Hematopoietic multipotent progenitor cell treated with erythropoietin and hydrocortisone succinate and interleukin-3 and kit ligand, for 4 days (in vitro differentiated cells): Measurements from ENCODE around the gene IFNA6.
A peak's percentile ranks its signal among the peaks of the same experiment; 100 is the strongest.
"Not testable (repeated sequence)": the region's sequence is repeated elsewhere in the genome, so short reads cannot be mapped to it uniquely, and the experiment has no call there.

Experiments
- DNase-seq: peaks from one replicate; pipeline ENCODE4 v3.0.0-alpha.2; 2015

Gene IFNA6

DNA sequence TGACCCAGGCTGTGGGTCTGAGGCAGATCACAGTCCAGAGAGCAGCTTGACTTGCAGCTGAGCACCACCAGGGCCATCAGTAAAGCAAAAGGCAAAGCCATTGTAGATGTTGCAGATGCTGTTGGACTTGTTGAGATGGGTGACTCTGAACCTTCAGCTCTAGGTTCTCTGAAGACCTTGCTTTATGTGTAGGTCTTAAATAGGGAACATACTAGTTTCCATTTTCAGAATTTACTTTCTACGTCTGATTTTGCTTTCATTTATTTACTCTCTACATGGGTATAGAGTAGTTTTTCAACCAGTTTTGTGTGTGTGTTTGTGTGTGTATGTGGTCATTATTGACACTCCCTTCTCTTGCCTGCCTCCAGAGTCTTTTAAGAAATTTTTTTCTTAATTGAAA is at the start of gene IFNA6:
Gene IFNA6, minus strand, starts transcription at position 101 of the 400 bp plus-strand sequence. Its CDS starts 0 bp downstream, at position 101.
- no peak for DNase-seq

DNA sequence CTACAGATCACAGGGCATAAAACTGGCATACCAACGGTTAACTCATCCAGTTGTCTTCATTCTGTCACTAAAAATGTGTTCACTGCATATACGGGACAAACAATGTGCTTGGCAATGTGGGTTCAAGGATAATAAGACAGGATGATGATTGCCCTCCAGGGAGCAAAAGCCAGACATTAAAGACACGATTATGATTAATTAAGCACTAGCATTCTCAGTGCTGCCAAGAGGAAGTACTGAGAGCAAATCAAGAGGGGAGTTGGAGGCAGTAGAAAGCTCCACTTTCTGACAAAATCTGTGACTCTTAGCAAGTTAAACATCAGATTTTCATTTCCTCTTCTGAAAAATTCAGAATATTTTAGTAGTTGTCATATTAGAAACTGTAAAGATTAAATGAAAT is 49.3 kb upstream of the IFNA6 start:
- peak; percentile 34 for DNase-seq

DNA sequence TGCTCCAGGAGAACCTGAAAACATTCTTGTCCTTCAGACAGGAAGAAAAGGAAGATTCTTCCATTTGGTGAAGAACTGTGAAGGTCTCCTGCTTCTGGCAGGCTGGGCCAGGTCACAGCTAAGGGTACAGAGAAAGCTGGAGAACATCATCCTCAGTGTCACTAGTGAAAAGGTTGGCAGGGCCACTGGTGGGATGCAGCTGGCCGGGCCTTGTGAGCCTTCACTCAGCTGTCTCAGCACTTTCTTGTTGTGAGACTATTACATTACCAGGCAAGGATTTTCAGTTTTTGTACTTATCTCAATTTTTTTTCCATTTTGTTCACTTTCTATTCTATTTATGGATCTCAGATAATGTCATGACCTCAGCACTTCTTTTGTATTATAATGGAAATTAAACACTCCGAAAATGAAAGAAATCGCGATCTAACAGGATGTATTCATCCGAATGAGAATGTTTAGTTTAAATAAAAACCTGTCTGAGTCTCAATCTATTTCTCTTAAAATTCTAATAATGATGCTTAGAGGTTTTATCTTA is 48.3 kb upstream of the IFNA6 start:
- no peak for DNase-seq

DNA sequence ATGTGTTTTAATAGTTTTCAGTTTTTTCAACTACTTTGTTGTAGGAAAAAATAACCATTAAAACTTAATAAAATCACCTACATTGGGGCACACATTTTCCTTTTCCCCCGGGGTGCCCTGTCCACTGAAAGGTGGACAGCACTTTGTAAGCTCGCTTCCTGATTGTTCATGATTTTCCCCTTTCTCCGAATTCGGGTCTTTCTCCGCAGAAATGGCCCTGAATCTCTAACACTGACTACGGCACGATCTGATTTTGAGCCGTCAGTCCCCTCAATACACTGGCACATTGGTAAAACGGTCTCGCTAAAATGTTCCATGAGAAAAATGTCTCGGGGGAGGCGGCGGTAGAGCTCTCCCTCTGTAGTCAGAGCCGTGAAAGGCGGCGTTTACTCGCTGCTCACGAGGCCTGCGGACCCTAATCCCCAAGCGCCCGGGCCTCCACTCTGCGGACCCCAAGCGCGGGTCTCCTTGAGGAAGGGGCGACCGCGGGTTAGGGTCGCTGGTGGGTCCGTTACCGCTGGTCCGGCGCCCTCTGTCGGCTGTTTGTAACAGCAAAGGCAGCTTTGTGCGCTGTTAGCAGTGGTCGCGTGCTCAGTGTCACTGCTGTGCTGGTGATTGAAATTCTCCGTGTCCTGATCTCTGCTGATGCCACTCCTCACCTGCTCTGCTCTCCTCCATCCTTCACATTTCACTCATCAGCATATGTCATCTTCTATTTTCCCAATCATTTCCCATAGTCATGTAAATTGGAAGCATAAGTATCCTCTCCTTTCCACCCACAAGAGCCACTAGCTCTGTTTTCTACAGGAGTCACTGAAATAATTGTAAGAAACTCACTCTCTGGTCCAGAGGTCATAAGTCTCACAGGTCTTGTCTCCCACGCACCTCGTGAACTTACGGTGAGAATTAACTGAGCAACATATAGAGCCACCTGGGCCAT is 45.4 kb upstream of the IFNA6 start:
- DNase-seq = peak; percentile 68

DNA sequence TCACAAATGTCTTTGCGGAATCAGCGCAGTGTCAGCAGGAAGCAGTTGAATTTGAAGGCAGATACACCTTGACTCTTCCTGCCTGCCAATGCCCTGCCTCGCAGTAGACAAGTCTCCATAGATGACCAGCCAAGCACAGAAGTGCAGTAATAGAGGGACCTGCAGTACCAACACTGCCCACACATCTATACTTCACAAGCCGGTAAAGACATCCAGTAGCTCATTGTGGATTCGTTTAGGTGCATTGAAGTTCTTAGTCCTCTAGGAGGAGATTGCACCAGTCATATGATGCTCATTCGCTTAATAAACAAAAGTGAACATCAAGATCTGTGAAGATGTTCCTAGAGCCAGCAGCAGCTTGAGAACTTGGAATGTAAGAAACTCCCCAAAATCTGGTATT is 41.6 kb upstream of the IFNA6 start:
- DNase-seq = peak; percentile 65

DNA sequence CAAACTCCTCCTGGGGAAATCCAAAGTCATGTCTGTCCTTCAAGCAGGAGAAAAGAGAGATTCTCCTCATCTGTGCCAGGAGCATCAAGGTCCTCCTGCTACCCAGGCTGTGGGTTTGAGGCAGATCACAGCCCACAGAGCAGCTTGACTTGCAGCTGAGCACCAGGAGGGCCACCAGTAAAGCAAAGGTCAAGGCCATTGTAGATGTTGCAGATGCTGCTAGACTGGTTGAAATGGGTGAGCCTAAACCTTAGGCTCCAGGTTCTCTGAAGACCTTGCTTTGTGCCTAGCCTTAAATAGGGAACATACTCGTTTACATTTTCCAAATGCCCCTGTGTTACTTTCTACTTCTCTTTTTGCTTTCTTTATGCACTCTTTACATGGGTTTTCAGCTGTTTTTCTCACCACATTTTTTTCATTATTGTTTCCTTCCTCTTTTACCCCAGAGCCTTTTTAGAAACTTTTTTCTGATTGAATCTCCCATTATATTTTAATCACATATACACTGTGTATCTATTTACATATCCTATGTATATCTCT is 34.5 kb upstream of the IFNA6 start, which contains the start of gene IFNA2:
Gene IFNA2, minus strand, starts transcription at position 268 of the 540 bp plus-strand sequence. Its CDS starts 69 bp downstream, at position 199.
- peak; percentile 75 for DNase-seq

- DNase-seq = peak; percentile 23
These were observed 32.9 kb upstream of the IFNA6 start for GRCh38 chr9:21383627-21384026.

DNA sequence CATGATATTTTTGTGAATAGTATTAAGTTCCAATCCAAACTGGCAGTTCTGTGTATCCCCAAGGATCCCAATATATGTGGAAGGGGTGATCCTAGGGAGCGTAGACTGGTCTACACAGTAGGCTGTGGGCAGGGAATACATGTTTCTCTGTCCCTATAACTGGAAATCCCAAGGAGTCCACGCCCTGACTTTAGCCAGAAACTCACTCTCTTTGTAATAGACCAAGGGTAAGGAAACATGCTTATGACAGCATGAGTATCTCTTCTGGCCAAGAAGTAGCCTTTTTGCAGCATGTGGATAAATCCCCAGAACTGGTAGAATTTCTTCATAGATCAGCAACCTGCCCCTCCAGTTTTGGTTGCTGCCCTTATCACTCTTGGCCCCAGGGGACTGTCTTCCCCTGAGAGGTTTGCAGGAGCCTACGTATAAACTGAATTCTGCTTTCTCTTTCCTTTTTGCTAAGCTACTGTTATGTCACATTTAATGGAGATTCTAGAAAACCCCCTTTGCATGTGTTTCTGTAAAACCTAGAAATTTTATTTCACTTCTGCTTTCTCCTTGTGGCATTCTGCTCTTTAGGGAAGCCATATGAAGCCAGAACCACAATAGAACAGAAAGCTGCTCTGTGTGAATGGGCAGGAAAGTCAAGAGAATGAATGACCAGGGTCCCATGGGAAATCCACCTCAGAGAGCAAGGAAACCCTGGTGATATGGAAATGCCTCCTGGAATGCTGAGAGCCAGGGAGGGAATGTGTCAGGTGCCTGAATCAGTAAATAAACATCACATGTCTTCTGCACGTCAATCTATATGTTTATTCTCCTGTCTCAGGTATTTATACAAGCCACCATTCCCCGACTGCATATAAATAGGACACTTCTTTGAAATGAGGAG is 31.0 kb upstream of the IFNA6 start:
- DNase-seq = peak; percentile 63

GRCh38 chr9:21371467-21371866 is 20.8 kb upstream of the IFNA6 start:
- DNase-seq = not testable (repeated sequence)

- no peak for DNase-seq
These were observed 17.3 kb upstream of the IFNA6 start, which contains the start of gene IFNA13 for GRCh38 chr9:21367957-21368356. Gene IFNA13 (minus strand): TSS chr9:21368057. CDS start chr9:21368010, 47 bp downstream.

DNA sequence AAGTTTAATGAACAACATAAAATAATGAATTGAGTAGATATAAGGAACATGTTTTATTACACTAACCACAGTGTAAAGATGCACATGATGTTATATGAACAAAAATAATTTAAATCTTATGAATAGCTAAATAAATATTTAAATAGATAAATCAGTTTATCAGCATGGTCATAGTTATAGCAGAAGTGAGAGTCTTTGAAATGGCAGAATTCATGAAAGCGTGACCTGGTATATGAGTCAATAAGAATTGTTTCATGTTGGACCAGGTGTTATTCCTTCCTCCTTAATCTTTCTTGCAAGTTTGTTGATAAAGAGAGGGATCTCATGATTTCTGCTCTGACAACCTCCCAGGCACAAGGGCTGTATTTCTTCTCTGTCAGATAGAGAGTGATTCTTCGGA is 16.5 kb upstream of the IFNA6 start:
- DNase-seq = not testable (repeated sequence)

DNA sequence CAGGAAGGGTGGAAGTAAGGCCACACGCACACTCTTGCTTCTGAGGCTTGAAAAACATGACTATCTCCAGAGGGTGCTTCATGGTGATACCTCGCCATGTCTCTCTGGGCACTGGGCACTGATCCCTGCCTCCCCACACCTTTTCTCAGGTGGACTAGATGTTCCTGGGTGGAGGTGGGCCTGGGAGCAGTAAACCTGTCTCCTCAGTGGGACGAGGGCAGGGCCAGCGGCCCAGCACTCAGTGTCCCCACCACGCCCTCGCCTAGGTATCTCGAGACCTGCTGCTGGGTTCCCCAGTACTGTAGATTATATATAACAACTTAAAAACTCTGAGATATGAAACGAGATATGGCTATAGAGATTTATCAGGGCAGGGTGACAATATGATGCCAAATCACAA is 11.6 kb upstream of the IFNA6 start:
- no peak for DNase-seq

DNA sequence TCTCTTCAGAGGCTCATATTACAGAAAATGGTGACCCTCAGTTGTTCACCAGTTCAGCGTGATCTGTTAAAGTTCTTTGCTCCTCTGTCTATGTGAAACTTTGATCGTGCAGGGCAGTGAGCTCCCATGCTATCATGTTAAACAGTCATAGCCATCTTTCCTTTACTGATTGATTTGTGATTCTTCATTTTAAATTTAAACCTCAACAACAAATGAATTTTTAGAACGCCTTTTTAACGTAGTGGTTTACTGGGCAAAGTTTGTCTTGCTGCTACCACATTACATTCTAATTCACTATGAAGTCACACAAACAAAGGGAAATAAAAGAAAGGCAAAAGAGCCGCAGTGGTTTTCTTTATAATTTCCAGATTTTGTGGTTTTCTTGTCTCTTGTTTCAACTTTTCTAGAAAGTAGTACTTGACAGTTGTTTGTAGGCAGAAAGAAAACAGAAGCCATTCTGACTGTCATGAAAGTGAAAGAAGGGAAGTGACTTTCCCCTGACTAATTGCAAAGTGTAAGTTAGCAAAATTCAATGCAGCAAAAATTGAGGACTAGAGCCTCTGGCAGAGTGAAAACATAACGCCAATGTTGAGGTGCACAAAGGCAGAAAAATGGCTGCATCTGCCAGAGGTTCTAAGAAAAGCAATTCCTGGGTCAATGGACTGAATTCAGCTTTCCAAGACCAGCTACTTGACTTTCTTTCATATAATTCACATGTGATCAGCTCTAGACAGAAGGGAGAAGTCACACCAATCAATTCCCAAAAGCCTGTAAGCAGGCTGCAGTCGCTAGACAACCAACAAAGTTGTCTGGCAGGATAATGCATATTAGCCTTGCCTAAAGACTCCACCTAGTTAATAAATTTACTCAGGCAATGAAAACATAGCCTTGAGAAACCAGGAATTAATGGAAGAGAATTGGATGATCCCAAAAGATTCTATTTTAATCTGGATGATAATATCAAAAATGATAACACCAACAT is 7.1 kb upstream of the IFNA6 start:
- DNase-seq = peak; percentile 36

GRCh38 chr9:21348430-21348970 is 2.2 kb downstream of the IFNA6 start:
- DNase-seq = no peak

GRCh38 chr9:21340735-21341134 is 10.0 kb downstream of the IFNA6 start:
- no peak for DNase-seq

DNA sequence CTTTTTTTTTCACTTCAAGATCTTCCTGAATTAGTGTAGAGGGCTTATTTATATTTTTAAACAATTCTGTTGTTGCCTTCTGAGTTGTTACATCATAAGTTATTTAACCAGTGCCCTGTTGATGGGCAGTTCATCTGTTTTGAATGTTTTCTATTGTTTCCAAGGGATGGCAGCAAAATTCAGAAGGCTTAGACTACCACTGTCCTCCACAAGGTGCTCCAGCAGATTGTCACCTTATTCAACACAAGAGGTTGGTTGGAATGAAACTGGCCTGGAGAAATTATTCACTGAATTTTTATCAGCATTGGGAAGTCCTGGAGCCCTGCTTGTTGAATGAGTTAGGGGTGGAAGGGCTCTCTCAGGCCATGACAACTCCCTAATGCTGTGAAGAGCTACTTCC is 14.2 kb downstream of the IFNA6 start:
- DNase-seq = peak; percentile 49

- peak; percentile 98 for DNase-seq
These were observed 15.7 kb downstream of the IFNA6 start, which contains the start of gene KLHL9 for GRCh38 chr9:21334701-21335632. Gene KLHL9 (minus strand): TSS chr9:21335404. CDS start chr9:21334859, 545 bp downstream.

- peak; percentile 55 for DNase-seq
These were observed 17.5 kb downstream of the IFNA6 start for GRCh38 chr9:21333226-21333625.

DNA sequence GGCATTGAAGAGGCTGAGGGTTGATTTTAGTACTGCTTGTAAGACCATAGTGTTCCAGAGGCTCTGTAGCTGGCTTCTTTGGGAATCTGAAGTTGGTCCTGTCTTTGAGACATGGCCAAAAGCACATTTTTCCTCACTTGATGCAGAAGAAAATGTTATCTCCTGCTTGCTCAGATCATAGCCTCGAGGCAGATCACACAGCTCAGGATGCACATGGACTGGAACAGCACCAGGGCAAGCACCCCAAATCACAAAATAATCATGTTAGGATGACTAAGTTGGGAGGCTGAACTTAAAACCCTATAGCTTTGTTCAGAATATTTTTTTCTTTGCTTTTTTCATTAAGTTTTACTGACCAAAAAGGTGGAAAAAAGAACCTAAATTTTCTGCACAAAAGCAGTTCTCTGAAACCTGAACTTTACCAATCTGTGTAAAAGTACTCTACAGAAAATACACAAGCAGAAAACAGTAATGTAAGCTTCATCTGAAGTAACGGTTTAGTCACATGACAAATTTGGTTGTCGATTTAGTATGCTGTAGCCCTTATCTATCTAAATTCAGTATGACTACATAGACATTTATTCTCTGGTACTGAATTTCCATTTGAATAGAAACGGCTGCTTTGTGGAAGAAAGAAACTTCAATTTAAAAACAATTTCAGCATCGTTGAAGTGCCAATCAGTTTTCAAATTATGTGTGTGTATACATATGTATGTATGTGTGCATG is 18.8 kb downstream of the IFNA6 start:
- peak; percentile 29 for DNase-seq
